Tibial nerve (tissue), 4 donors: ENCODE data around the gene NFILZ.

Experiments
- CTCF ChIP-seq, 5 experiments: fragments of 200-600 bp in 3 of 5; fragments of 450-650 bp in 2 of 5; sonication (generic) in 3 of 5; IDR thresholded peaks; one replicate each; pipeline ENCODE4 v1.5.1; 2016 to 2019; ENCODE audit warnings: antibody characterized with exemption in 5 of 5, mild to moderate bottlenecking in 3 of 5, moderate library complexity in 2 of 5
- EP300 ChIP-seq, 2 donors: sonication (generic); formaldehyde crosslinking; IDR thresholded peaks; one replicate each; pipeline ENCODE4 v1.6.1; 2017; ENCODE audit warnings: antibody characterized with exemption in 2 of 2, mild to moderate bottlenecking in 1 of 2

- no peak for TF ChIP-seq CTCF (IDR thresholded peaks at IDR 0.05)
- TF ChIP-seq EP300 (IDR thresholded peaks at IDR 0.05) = no peak
These were observed 29.5 kb downstream of the NFILZ start for GRCh38 chr19:8659905-8660304.
